Germinal center (tissue), 1 donor: ENCODE results near the gene LIN28B.
"Not testable (repeated sequence)": the region's sequence is repeated elsewhere in the genome, so short reads cannot be mapped to it uniquely, and the experiment has no call there.

Experiments
- DNase-seq: peaks from one replicate; pipeline ENCODE4 v3.0.0; 2012; ENCODE audit warnings: mixed read lengths, low spot score

The LIN28B gene

DNA sequence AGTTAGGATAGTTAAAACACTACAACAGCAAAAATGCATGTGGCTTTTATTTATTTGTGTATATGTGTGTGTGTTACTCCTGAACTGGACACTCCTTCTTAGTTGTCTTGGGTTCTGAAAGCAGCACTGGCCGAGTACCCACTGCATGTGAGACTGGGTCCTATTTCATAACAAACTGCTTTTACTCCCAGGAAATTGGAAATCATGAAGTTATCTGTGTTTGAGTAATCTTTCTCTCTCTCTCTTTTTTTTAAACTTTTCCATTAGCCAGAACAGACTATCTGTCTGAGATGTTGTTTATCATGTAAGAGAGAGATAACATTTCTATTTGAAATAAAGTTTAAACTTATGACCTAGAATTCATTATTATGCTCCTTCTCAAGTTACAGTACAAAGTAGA, 110.4 kb downstream of the LIN28B start:
- no peak for DNase-seq

DNA sequence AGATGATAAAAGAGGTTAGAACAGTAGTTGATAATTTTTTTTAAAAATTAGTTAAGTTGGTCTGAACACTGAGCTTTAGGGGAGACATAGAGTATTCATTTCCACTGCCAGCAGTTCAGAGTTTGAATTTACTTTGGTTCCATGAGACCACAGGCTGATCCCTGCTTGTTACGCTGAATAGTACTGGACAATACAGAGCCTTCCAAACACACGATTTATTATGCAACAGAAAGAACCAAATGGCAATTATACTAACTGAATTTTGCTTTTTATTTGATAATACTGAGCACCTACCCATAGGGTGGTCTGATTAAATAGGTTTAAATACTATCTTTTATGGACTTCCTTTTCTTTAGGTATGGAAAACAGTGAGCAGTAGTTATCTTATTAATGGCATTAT, 111.5 kb downstream of the LIN28B start:
- no peak for DNase-seq

- DNase-seq, result no peak
These were observed 113.0 kb downstream of the LIN28B start for GRCh38 chr6:105069821-105070445.

DNA sequence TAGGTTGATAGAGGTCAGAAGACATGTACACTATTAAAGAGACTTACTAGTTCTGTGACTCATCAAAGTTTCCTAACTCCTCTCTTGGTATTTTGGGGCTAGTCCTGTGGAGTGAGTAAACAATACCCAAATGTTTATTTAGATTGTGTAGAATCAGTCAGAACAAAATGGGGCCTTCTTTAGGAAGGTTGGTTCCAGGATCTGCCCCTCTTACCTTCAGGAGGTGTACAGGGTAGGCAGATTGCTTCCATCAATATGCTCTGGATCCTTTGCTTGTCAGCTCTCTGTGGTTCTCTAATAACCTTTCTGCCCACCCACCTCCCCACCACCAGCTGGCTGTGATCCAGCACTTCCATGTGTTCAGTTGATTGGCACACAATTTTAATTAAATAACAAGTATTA, 115.9 kb downstream of the LIN28B start:
- DNase-seq, result no peak

DNA sequence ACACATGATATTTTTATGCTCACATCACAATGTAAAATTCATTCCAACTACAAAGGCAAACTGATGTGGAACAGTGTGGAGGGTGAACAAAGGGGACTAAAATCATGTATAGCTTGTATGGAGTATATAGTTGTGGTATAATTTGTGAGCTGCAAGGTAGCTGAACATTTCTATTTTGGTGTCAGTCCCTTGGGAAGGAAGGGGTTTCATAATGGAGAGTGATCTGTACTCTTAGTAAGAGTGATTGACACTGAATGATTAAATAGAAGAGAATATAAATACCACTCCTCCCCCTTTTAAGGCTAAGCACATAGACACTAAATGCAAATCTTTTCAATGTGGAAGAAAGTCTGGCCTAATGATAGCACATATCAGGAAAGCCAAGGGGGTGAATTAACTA, 118.3 kb downstream of the LIN28B start:
- DNase-seq, result no peak

- DNase-seq, result not testable (repeated sequence)
These were observed 119.5 kb downstream of the LIN28B start for GRCh38 chr6:105076418-105076817.

GRCh38 chr6:105077596-105078385, 120.9 kb downstream of the LIN28B start:
- DNase-seq, result no peak

- DNase-seq, result no peak
These were observed 121.4 kb downstream of the LIN28B start for GRCh38 chr6:105078386-105078708.

GRCh38 chr6:105080279-105080678, 123.4 kb downstream of the LIN28B start:
- DNase-seq, result no peak

GRCh38 chr6:105081662-105082061, 124.8 kb downstream of the LIN28B start:
- not testable (repeated sequence) for DNase-seq

DNA sequence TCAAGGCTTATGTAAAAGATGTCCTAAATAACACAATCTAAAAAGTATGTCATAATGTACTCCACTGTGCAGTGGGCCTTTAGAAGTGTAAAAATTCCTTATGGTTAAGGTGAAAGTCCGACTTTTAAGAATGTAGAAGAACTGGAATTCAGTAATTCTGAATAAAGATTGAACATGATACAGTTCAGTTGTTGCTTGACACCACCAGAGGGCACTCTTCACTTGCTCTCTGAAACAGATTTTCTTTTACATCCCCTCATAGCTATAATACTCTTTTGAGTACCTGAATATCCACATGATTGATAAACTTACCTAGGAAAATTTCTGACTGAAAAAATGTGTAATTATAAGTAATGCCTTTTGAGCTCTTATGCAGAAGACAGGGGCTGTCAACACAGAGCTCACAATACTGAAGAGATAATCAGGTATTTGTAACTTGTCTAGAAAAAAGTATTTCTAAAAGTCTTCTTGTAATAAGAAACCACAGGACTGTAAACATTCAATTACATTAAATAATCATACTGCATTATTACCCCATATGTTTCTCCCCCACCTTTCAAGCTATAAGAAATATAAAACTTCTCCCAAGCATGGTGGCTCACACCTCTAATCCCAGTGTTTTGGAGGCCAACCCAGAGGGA, 130.8 kb downstream of the LIN28B start:
- peak; percentile 13 for DNase-seq

DNA sequence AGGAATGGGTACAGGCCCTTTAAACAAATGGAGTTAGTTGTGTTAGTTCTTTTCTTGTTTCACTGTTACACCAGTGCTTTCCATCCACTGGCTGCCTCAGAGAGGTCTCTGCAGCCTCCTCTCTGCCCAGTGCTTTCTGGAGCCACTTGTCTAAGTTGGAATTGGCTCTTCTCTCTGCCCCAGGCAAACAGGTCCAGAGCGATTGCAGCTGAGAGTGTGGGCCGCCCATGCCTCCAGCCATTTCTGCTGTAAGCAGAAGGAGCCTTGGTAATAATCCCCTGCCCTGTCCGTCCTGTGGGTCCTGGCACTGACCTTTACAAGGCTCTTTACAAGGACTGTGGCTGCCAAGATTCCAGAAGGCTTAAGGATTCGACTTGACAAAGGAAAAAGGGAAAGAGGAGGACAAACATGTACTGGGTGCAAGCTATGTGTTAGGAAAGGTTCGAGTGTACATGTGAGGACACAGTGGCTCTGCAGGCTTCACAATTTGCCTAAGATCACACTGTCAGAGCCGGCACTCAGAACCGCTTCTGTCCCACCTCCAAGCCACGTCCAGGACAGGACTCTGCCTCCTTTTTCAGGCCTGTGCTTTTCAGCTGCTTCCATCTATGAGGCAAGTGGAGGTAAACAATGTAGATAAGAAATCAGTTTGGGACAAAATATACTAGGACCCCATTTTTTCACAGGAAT, 134.4 kb downstream of the LIN28B start:
- DNase-seq, result no peak

DNA sequence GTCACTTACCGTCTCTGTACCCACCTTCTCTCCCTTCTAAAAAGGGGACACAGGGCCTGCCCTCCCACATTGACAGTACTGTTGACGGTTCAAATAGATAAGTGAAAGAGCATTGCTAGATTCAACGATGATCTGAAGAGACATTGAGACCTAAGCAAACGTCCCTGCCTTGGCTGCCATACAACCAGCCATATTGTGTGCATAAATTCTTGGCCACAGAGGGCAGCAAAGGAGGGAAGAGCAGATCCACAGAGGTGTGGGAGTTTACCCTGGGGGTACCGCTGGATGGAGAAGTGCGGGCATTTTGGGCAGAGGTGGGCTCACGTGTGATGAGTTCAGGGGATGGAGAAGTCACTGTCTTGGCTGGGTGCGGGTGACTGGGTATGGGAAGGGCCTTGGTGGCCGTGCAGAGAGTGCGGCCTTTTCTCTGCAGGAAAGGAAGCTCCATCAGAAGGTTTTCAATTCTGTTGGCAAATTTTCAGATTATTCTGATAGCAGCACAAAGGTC, 137.3 kb downstream of the LIN28B start:
- DNase-seq, result no peak

- no peak for DNase-seq
These were observed 138.2 kb downstream of the LIN28B start for GRCh38 chr6:105095139-105095538.

GRCh38 chr6:105097288-105097687, 140.4 kb downstream of the LIN28B start:
- no peak for DNase-seq

GRCh38 chr6:105099371-105099770, 142.5 kb downstream of the LIN28B start:
- DNase-seq, result no peak

DNA sequence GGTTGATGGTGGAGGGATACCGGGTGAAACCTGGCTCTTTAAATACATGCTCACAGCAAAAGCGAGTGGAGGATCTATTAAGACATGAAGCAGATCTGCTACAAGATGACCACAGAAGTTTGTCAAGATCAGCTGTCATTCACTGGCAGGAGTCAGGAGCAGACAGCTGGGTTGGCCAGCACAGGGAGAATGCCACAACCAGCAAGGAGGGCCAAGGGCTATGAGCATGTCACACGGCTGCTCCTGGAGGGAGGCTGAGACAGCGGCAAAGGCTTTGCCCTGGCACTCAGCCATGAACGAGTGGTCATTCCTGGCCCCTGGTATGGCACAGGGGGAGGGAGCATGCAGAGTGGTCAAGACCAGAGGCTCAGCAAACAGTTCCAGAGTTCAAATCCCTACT, 145.3 kb downstream of the LIN28B start:
- no peak for DNase-seq

DNA sequence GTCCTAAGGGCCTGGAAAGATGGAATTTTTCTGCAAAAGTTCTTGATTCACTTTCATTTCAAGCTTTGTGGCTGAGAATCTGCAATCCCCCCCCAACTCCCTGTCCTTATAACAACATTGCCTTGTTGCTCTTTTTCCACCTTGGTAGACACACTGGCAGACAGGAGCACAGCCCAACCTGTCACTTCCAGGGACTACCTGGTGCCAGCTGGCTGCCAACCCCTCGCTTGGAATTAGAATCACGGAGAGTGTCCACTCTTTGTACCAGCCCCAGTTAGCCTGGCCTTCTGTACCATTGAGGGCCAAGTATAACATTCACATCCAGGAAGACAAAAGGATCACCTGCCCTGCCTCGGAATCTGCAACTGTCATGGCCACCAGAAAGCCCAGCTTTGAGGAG, 148.2 kb downstream of the LIN28B start:
- no peak for DNase-seq

DNA sequence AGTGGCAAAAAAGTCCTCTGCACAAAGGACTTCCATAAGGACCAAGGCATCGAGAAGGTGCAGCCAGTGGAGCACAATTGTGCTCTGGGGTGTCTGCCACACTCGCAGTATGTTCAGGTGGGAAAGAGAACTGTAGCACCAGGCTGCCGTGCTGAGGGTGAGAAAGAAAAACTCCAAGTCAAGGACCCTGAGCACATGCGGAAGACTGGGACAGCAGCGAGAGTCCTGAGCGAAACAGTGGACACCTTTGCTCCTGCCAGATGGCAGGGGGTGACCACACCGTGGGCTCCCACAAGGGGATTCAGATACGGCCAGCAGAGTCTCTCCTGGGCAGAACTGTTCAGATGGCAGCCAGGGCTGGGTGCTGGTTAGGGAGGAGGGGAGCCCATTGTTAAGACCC, 149.4 kb downstream of the LIN28B start:
- no peak for DNase-seq

GRCh38 chr6:105107207-105107606, 150.3 kb downstream of the LIN28B start:
- no peak for DNase-seq

GRCh38 chr6:105108631-105109262, 151.8 kb downstream of the LIN28B start:
- no peak for DNase-seq
